Embryonic facial prominence (tissue), 1 donor: ENCODE measurements around the gene HDAC5.
"Not testable (repeated sequence)": the region's sequence is repeated elsewhere in the genome, so short reads cannot be mapped to it uniquely, and the experiment has no call there.

Experiments used
- DNase-seq: peaks from one replicate; pipeline ENCODE4 v3.0.0-alpha.2; 2016; ENCODE audit errors: extremely low spot score

HDAC5 gene

GRCh38 chr17:44067545-44067940, 55.9 kb downstream of the HDAC5 start:
- no peak for DNase-seq

GRCh38 chr17:44066204-44066930, 57.1 kb downstream of the HDAC5 start, which contains the start of gene LSM12:
Gene LSM12, minus strand, starts transcription at chr17:44066671. Its CDS starts 84 bp downstream, at chr17:44066587.
- DNase-seq: peak; percentile 85

GRCh38 chr17:44065668-44066203, 57.7 kb downstream of the HDAC5 start:
- no peak for DNase-seq

- DNase-seq: no peak
Measured at GRCh38 chr17:44063704-44064639, 59.5 kb downstream of the HDAC5 start.

- DNase-seq: no peak
Measured at GRCh38 chr17:44062871-44063270, 60.6 kb downstream of the HDAC5 start.

- DNase-seq: no peak
Measured at GRCh38 chr17:44061446-44061845, 62.0 kb downstream of the HDAC5 start.

- no peak for DNase-seq
Measured at GRCh38 chr17:44059101-44059892, 64.1 kb downstream of the HDAC5 start.

GRCh38 chr17:44053125-44053872, 70.1 kb downstream of the HDAC5 start:
- DNase-seq: no peak

GRCh38 chr17:44049294-44050060, 74.0 kb downstream of the HDAC5 start:
- DNase-seq: no peak

GRCh38 chr17:44046893-44047292, 76.5 kb downstream of the HDAC5 start:
- not testable (repeated sequence) for DNase-seq

GRCh38 chr17:44045486-44045885, 78.0 kb downstream of the HDAC5 start:
- DNase-seq: no peak

GRCh38 chr17:44044071-44044470, 79.4 kb downstream of the HDAC5 start:
- DNase-seq: no peak

GRCh38 chr17:44043272-44043696, 80.2 kb downstream of the HDAC5 start:
- no peak for DNase-seq

GRCh38 chr17:44039829-44040635, 83.4 kb downstream of the HDAC5 start:
- DNase-seq: no peak

GRCh38 chr17:44038604-44039011, 84.8 kb downstream of the HDAC5 start:
- no peak for DNase-seq

- DNase-seq: no peak
Measured at GRCh38 chr17:44037471-44037870, 86.0 kb downstream of the HDAC5 start.

- DNase-seq: not testable (repeated sequence)
Measured at GRCh38 chr17:44034688-44035087, 88.8 kb downstream of the HDAC5 start.

- DNase-seq: no peak
Measured at GRCh38 chr17:44033861-44034408, 89.5 kb downstream of the HDAC5 start.

- no peak for DNase-seq
Measured at GRCh38 chr17:44030482-44030881, 93.0 kb downstream of the HDAC5 start.
